ENCODE data around the gene CREBZF.

Gene CREBZF, protein sequence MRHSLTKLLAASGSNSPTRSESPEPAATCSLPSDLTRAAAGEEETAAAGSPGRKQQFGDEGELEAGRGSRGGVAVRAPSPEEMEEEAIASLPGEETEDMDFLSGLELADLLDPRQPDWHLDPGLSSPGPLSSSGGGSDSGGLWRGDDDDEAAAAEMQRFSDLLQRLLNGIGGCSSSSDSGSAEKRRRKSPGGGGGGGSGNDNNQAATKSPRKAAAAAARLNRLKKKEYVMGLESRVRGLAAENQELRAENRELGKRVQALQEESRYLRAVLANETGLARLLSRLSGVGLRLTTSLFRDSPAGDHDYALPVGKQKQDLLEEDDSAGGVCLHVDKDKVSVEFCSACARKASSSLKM

DNA sequence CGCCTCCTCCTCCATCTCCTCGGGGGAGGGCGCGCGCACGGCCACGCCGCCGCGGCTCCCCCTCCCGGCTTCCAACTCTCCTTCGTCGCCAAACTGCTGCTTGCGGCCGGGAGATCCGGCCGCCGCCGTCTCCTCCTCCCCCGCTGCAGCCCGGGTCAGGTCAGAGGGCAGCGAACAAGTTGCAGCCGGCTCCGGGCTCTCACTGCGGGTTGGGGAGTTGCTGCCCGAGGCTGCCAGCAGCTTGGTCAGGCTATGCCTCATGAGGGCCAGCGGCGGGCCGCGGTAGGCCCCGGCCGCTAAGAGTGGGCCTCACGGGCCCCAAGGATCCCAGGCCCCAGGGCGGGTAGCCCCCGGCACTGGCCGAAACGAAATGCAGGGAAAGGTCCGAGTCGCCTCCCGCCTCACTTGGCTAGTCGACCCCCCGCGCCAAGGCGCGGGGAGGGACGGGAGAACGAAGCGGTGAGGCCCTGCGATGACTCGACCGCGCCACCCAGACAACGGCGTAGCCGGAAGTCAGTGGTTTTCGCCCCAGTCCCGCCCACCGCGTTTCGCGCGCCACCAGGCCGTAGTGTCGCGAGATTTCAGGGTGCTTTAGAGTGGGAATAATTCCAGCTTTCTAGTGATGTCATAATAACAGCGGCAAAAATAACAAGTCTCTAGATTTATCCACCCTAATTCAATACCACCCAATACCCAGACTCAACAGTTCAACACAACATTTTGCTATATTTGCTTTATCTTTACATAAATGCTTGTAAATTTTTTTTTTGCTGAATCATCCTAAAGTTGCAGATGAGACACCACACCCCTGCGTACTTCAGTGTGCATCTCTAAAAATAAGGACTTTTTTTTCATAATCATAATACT is at the start of gene CREBZF:
Gene CREBZF, minus strand, starts transcription at position 515 of the 867 bp plus-strand sequence. Its CDS starts 254 bp downstream, at position 261.
- peak; percentile 96 for ATAC-seq
- peak within 1 kb of the TSS; percentile 91 for H3K27ac Mint-ChIP-seq
- no peaks in the 10 kb centered on the region for H3K27me3 Mint-ChIP-seq
- no peaks in the 10 kb centered on the region for H3K9me3 Mint-ChIP-seq
- H3K4me3 Mint-ChIP-seq = peak within 1 kb of the TSS; percentile 96
- peaks cover 35% of the 10 kb centered on the region for H3K4me1 Mint-ChIP-seq
- H3K36me3 Mint-ChIP-seq = peaks cover 33% of the 10 kb centered on the region

DNA sequence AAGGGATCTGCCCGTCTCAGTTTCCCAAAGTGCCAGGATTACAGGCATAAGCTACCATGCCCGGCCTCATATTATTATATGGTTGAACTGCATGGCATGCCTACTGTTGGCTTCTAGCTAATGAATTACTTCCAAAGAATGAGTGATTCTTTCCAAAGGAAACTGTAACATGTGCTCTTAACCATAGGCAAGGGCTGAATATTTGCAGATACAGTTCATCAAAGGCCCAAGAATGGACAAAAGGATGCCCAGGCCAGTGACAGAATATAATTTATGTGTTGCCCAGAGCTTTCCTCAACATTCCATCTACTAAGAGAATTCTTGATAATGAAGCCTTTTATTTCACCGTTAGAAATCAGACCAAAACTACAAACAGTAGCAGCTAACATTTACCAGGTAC is 48.0 kb upstream of the CREBZF start:
- Mint-ChIP-seq H3K4me1 (no peaks in the 10 kb centered on the region), H3K36me3 (no peaks in the 10 kb centered on the region), H3K4me3 (no peak overlapping the region), H3K27ac (no peak overlapping the region), H3K27me3 (peaks cover 8% of the 10 kb centered on the region), H3K9me3 (no peaks in the 10 kb centered on the region)
- ATAC-seq = no peak

DNA sequence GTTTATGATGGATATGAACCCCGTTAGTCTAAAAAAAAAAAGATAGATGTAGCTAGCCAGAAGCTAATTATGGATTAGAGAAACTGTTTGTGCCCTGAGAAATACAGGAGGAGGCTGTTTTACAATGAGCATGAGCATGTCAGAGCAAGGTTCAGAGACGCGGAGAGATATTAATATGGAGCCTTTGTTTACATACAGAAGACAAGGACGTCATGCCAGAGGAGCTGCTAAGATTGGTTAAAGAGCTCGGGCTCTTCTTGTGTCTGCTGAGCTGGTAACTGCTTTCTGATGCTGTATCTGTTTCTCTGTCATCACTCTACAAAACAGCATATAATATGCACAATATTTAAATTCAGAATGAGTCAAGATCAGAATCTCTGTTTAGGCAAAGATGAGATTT is 46.0 kb upstream of the CREBZF start:
- no peak overlapping the region for H3K27ac Mint-ChIP-seq
- no peaks in the 10 kb centered on the region for H3K4me1 Mint-ChIP-seq
- no peaks in the 10 kb centered on the region for H3K36me3 Mint-ChIP-seq
- peaks cover 8% of the 10 kb centered on the region for H3K27me3 Mint-ChIP-seq
- no peaks in the 10 kb centered on the region for H3K9me3 Mint-ChIP-seq
- no peak overlapping the region for H3K4me3 Mint-ChIP-seq
- ATAC-seq = no peak

DNA sequence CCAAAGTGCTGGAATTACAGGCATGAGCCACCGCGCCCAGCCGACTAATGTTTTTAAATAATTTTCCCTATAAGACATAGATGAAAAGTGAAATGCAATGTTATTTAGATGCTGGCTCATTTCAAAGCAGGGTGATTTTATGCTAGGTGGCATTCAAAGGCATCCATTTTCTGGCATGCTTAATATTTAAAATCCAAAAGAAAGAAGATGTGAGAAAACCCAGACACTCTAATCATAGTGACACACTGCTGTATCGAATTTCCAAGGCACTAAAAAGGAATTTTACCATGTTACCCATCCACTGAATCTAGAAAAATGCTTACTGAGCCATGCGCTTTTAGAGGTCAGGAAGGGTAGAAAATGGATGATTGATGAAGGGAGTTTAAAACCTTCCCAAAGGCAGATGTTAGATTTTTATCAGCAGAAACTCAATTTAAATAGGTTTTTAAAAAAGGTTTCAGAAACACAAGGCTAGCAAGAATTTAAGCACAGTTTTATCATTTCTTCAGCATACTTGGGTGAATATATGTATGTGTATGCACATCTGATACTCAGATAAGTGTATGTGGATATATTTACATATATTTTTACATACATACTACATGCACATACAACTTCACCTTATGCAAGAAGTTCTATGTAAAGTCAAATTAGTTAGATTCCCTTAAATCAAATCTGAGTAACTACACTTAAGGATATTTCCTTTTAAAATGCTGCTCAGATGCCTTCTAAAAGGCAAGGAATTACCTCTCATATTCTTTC is 45.2 kb upstream of the CREBZF start:
- H3K9me3 Mint-ChIP-seq = no peaks in the 10 kb centered on the region
- no peaks in the 10 kb centered on the region for H3K4me1 Mint-ChIP-seq
- H3K27ac Mint-ChIP-seq = no peak overlapping the region
- ATAC-seq = no peak
- peaks cover 8% of the 10 kb centered on the region for H3K27me3 Mint-ChIP-seq
- H3K36me3 Mint-ChIP-seq = no peaks in the 10 kb centered on the region
- no peak overlapping the region for H3K4me3 Mint-ChIP-seq

DNA sequence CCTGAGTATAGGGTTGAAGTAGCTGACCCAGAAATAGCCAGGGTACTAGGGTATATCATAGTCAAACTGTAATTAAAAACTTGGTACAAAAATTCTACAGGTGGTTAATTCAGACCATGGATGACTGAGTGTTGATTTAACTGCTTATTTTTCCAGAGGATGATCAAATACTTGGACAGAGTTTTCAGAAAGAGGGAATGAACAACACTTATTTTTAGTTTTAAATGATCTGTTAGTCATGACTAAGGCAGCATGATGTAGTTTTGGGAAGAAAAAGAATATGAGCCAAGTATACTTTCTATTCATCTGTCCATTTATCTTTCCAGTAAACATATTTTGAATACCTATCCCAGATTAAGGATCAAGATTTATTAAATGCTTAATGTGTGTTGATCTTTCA is 40.9 kb upstream of the CREBZF start:
- no peak for ATAC-seq
- Mint-ChIP-seq H3K4me3 (no peak overlapping the region), H3K27ac (no peak overlapping the region), H3K9me3 (no peaks in the 10 kb centered on the region), H3K4me1 (no peaks in the 10 kb centered on the region), H3K36me3 (peaks cover 4% of the 10 kb centered on the region), H3K27me3 (peaks cover 16% of the 10 kb centered on the region)

DNA sequence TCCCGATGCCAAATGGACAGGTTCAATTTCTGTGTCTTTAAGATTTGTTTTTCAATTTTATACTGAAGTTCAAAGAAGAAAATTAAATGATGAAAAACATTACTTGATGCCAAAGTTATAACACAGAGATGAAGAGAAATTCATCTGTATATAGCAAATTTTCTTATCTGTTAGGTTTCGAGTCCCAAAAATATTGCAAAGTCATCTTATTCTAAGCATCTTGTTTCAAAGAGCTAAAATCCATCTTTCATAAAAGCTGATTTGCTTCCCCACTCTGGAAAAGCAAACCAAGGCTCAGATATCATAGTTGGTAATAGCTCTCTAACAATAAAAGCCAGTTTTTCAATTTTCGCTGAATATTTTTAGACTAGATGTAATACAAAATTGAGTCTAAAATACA is 40.0 kb upstream of the CREBZF start:
- H3K27ac Mint-ChIP-seq = no peak overlapping the region
- H3K27me3 Mint-ChIP-seq = peaks cover 16% of the 10 kb centered on the region
- H3K36me3 Mint-ChIP-seq = peaks cover 4% of the 10 kb centered on the region
- no peak overlapping the region for H3K4me3 Mint-ChIP-seq
- no peak for ATAC-seq
- H3K4me1 Mint-ChIP-seq = peaks cover 4% of the 10 kb centered on the region
- no peaks in the 10 kb centered on the region for H3K9me3 Mint-ChIP-seq

DNA sequence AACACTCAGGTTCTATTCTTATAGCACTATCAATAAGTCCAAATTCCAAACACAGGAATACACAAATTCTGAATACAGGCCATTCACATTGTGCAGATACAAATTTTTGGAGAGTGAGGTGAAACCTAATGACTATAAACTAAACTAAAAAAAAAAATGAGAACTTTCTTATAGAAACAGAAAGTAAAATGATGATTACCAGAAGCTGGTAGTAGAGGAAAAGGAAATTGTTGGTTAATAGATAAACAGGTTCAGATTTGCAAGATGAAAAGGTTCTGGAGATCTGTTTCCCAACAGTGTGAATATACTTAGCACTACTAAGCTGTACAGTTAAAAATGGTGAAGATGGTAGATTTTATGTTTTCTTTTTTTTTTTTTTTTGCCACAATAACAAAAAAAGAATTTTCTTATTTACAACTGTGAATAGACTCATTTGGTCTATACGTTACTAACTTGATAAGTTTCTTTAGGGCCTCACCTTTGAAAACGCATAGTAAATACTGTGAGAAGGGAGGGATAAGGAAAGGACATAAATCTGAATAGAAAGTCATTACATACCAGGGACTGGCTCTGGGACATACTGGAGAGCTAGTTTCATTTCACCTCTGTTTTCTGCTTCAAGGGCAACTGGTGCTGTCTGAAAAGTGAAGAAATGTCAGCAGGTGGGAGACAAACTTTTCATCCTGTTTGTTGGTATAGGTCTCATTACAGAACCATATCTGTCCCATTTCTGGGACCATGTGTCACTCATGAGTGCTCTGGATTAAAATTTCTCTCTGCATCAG is 35.2 kb upstream of the CREBZF start:
- H3K27ac Mint-ChIP-seq = peak overlapping the region; percentile 55
- no peak overlapping the region for H3K4me3 Mint-ChIP-seq
- peaks cover 4% of the 10 kb centered on the region for H3K36me3 Mint-ChIP-seq
- no peaks in the 10 kb centered on the region for H3K9me3 Mint-ChIP-seq
- peaks cover 16% of the 10 kb centered on the region for H3K27me3 Mint-ChIP-seq
- peaks cover 19% of the 10 kb centered on the region for H3K4me1 Mint-ChIP-seq
- ATAC-seq = no peak

DNA sequence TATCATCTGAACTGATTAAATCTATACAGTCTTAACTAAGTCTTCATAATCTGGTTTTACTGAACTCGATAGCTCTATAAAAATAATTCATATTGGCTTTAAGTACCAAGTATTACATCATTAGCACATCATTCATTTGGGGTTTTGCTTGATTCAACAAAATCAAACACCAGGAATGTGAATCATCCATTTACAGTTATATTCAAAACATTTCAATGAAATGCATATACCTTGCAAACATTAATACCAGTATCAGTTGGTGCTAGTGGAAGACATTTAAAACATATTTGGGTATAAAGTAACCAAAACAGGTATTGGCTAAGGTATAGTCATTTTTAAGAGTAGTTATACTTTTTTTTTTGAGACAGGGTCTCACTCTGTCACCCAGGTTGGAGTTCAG is 33.3 kb upstream of the CREBZF start:
- Mint-ChIP-seq H3K27ac (no peak overlapping the region), H3K4me1 (peaks cover 19% of the 10 kb centered on the region), H3K9me3 (no peaks in the 10 kb centered on the region), H3K36me3 (peaks cover 4% of the 10 kb centered on the region), H3K4me3 (no peak overlapping the region), H3K27me3 (peaks cover 9% of the 10 kb centered on the region)
- ATAC-seq = no peak

DNA sequence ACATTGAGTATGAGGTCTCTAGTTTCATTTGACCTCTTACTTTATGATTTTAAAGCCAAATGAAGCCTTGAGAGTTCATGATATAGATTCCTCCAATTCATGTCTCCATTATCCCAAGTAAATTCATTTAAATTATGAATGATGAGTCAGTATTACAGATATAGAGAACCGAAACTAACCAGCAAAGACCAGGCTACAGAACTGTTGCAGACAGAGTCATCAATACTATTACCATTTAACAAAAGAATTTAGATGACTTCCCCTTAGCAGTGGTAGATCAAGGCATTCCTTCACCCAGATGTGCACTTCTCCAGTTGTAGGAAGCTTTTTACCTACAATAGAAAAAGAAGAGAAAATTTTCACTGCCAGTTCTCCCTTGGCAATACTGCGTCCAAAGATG is 32.8 kb upstream of the CREBZF start:
- peaks cover 5% of the 10 kb centered on the region for H3K27me3 Mint-ChIP-seq
- ATAC-seq = no peak
- no peak overlapping the region for H3K27ac Mint-ChIP-seq
- no peaks in the 10 kb centered on the region for H3K9me3 Mint-ChIP-seq
- no peak overlapping the region for H3K4me3 Mint-ChIP-seq
- H3K4me1 Mint-ChIP-seq = peaks cover 19% of the 10 kb centered on the region
- peaks cover 2% of the 10 kb centered on the region for H3K36me3 Mint-ChIP-seq

DNA sequence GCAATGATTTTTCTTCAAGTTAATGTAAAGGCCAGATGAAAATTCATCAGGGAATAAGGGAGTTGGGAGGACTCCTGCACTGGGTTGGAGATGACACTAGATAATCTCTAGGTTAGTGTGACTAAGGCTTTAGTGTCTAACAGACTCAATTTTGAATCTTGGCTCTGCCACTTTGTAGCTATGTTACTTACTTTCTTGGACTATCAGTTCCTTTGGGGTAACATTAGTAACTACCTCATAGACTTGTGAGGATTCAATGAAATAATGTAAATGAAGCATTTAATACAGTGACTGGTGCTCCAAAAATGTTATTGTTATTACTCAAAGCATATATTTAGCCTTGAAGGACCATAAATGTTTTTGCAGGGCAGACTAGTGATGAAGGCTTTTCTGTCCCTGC is 30.6 kb upstream of the CREBZF start:
- H3K36me3 Mint-ChIP-seq = no peaks in the 10 kb centered on the region
- ATAC-seq = no peak
- no peak overlapping the region for H3K27ac Mint-ChIP-seq
- no peak overlapping the region for H3K4me3 Mint-ChIP-seq
- no peaks in the 10 kb centered on the region for H3K9me3 Mint-ChIP-seq
- peaks cover 14% of the 10 kb centered on the region for H3K27me3 Mint-ChIP-seq
- peaks cover 19% of the 10 kb centered on the region for H3K4me1 Mint-ChIP-seq

DNA sequence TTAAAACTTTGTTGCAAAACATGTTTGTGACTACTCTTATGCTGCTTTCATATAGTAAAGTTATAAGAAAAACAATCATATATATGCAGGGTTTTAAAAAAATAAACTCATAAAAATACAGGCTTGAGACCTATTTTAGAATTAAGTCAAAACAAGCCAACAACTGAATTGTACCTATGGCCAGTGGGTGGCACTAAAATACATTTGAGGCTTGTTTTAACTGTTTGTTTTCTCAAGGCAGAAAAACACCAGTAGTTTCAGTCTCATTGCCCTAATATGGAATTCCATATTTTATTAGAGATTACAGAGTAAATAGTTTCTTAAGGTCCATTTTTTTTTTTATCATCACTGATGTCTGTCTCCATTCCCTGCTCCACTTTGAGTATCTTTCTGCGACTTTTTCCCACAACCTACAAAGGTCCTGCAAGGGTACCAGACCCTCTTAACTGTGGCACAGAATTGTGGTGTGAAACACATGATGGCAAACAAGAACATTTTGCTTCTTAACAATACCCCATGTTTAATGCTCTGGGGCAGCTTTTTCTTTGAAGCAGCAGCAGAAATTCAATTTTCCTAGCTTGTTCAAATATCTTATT is 29.6 kb upstream of the CREBZF start:
- Mint-ChIP-seq H3K27ac (no peak overlapping the region), H3K4me1 (peaks cover 11% of the 10 kb centered on the region), H3K27me3 (peaks cover 25% of the 10 kb centered on the region), H3K4me3 (no peak overlapping the region), H3K9me3 (no peaks in the 10 kb centered on the region), H3K36me3 (no peaks in the 10 kb centered on the region)
- no peak for ATAC-seq

DNA sequence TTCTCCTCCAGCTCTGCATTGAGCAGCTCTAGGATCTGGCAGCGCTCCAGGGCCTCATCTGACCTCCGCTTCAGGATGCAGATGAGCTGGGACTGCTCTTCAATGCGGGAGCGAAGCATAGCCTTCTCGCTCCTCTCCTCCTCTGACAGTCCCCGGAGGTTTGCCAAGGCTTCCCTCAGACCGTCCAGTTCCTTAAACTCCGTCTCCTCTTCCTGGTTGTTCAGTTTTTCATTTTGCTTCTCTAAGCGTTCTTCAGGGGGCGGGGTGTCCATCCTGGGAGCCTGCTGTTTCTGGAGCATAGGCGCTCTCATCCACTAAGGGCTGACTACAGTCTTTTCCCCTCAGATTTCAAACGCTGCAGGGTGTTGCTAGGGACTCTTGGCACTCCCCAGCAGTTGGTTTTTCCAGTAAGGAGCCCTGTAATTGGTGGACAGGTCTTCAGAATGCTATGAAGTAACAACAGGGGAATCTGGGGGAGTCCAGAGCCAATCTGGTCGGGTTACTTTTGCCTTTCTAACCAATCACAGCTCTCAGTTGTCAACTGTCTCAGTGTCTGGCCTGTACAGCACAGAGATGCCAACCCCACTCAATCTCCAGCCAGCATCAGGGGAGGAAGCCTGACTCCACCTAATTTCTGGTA is 21.0 kb upstream of the CREBZF start, which contains the start of gene CCDC89:
Gene CCDC89, minus strand, starts transcription at position 376 of the 640 bp plus-strand sequence. Its CDS starts 65 bp downstream, at position 311.
- Mint-ChIP-seq H3K36me3 (no peaks in the 10 kb centered on the region), H3K27ac (no peak within 1 kb of the TSS), H3K9me3 (no peaks in the 10 kb centered on the region), H3K27me3 (peaks cover 25% of the 10 kb centered on the region), H3K4me3 (no peak within 1 kb of the TSS), H3K4me1 (peaks cover 17% of the 10 kb centered on the region)
- ATAC-seq = no peak

DNA sequence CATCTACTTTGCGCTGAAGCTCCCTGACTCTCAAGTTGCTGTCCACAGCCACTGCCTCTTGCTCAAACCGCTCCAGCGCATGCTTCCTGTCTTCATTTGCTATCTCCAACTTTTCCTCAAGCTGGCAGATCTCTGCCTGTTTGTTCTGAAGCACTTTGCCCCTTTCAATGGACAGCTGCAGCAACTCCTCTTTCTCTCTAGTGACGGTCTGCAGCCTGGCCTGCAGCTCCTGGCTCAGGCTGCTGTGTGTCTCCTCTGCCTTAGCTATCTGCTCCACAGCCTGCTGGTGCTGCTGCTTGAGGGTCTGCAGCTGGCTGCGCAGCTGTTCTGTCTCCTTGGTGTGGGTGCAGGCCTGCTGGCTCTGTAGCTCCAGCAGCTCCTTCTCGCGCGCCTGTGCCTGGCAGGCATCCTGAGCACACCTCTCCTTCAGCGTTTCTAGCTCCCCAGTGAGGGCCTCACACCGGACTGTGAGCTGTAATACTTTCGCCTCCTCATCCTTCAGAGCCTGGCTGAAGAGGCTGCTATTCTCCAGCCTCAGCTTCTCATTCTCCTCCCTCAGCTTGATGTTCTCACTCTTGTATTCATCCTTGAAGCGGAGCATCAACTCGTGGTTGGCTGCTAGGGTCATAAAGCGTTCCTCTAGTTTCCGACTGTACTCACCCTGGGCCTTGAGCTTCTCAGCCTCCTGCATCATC is 20.3 kb upstream of the CREBZF start:
- Mint-ChIP-seq H3K27me3 (peaks cover 19% of the 10 kb centered on the region), H3K27ac (no peak overlapping the region), H3K9me3 (no peaks in the 10 kb centered on the region), H3K4me3 (no peak overlapping the region), H3K4me1 (peaks cover 17% of the 10 kb centered on the region), H3K36me3 (no peaks in the 10 kb centered on the region)
- no peak for ATAC-seq
